ENCODE measurements around the gene UCK2.
A peak's percentile ranks its signal among the peaks of the same experiment; 100 is the strongest.
"Not testable (repeated sequence)": the region's sequence is repeated elsewhere in the genome, so short reads cannot be mapped to it uniquely, and the experiment has no call there.

The UCK2 gene

GRCh38 chr1:165827268-165828102, at the start of gene UCK2:
UCK2 (plus strand) TSS chr1:165827614; CDS start chr1:165827834, 220 bp downstream.
- DNase-seq: peak; percentile 69

GRCh38 chr1:165778197-165778596, 49.2 kb upstream of the UCK2 start:
- not testable (repeated sequence) for DNase-seq

GRCh38 chr1:165783519-165783918, 43.9 kb upstream of the UCK2 start:
- DNase-seq: not testable (repeated sequence)

GRCh38 chr1:165787741-165788140, 39.7 kb upstream of the UCK2 start:
- DNase-seq: no peak

GRCh38 chr1:165793951-165794350, 33.5 kb upstream of the UCK2 start:
- no peak for DNase-seq

- no peak for DNase-seq
Observed at GRCh38 chr1:165795894-165796293, 31.5 kb upstream of the UCK2 start.

- DNase-seq: no peak
Observed at GRCh38 chr1:165799387-165799786, 28.0 kb upstream of the UCK2 start.

GRCh38 chr1:165804513-165804912, 22.9 kb upstream of the UCK2 start:
- not testable (repeated sequence) for DNase-seq

GRCh38 chr1:165807613-165808012, 19.8 kb upstream of the UCK2 start:
- DNase-seq: no peak

GRCh38 chr1:165815725-165816124, 11.7 kb upstream of the UCK2 start:
- no peak for DNase-seq

- DNase-seq: no peak
Observed at GRCh38 chr1:165816157-165816556, 11.3 kb upstream of the UCK2 start.

GRCh38 chr1:165816826-165817497, 10.5 kb upstream of the UCK2 start:
- no peak for DNase-seq

GRCh38 chr1:165823552-165824268, 3.7 kb upstream of the UCK2 start:
- no peak for DNase-seq

GRCh38 chr1:165824269-165824643, 3.2 kb upstream of the UCK2 start:
- no peak for DNase-seq

- no peak for DNase-seq
Observed at GRCh38 chr1:165826565-165827267, 698 bp upstream of the UCK2 start.

- peak; percentile 57 for DNase-seq
Observed at GRCh38 chr1:165828103-165828668, 772 bp downstream of the UCK2 start.

- peak; percentile 2 for DNase-seq
Observed at GRCh38 chr1:165828669-165829329, 1.4 kb downstream of the UCK2 start.

- DNase-seq: no peak
Observed at GRCh38 chr1:165829888-165830287, 2.5 kb downstream of the UCK2 start.

GRCh38 chr1:165831146-165831545, 3.7 kb downstream of the UCK2 start:
- no peak for DNase-seq

- DNase-seq: no peak
Observed at GRCh38 chr1:165832902-165833301, 5.5 kb downstream of the UCK2 start.

- no peak for DNase-seq
Observed at GRCh38 chr1:165833358-165833757, 5.9 kb downstream of the UCK2 start.

- no peak for DNase-seq
Observed at GRCh38 chr1:165834229-165834628, 6.8 kb downstream of the UCK2 start.

Measured in stimulated activated CD4-positive, alpha-beta T cell treated with anti-CD3 and anti-CD28 coated beads, Interleukin-4, amount 100 ng/mL, for 1 hour (primary cell).